Measurements from ENCODE around the gene KANK2. TPM values are rescaled to one million over a fixed set of nuclear protein-coding genes. Genes with fewer than 3 reads are reported as not detected.
"Not testable (repeated sequence)": the region's sequence is repeated elsewhere in the genome, so short reads cannot be mapped to it uniquely, and the experiment has no call there.

KANK2 gene
- total and polyA plus RNA-seq, 2 of the 8 experiments (the other 6 are each of a cell fraction or from before 2014, with no cell fraction given): 25.2 to 42.3 TPM

- H3K9ac ChIP-seq (replicated peaks in 1 of 4; ENCODE audit: extremely low read depth in 1 of 4, low read depth in 3 of 4, low read length in 3 of 4); H3K4me1 ChIP-seq (replicated peaks in 1 of 4; ENCODE audit: control insufficient read depth in 3 of 4, insufficient read depth in 4 of 4, low read length in 3 of 4); POLR2A ChIA-PET (ENCODE audit: partially characterized antibody); H3K4me2 ChIP-seq (ENCODE audit: insufficient read depth in 1 of 2, low read depth in 2 of 2, low read length in 2 of 2); H3K18ac ChIP-seq (ENCODE audit: extremely low read depth, low read length); H4K5ac ChIP-seq (ENCODE audit: insufficient read length, low read depth, low read length); H2BK120ac ChIP-seq (replicated peaks; ENCODE audit: low read depth, low read length); H3K23me2 ChIP-seq (ENCODE audit: low read depth, low read length); H3K4me3 ChIP-seq (ENCODE audit: extremely low read depth in 1 of 4, insufficient read depth in 2 of 4, low read depth in 3 of 4, low read length in 4 of 4); H2BK12ac ChIP-seq (ENCODE audit: low read depth, low read length); H4K91ac ChIP-seq (replicated peaks; ENCODE audit: insufficient read length, low read length); H4K20me1 ChIP-seq (replicated peaks in 1 of 2; ENCODE audit: control insufficient read depth in 1 of 2, insufficient read depth in 2 of 2, low read length in 2 of 2); H3K23ac ChIP-seq (ENCODE audit: insufficient read length); H3K4ac ChIP-seq (replicated peaks; ENCODE audit: insufficient read length, low read depth, low read length); H2BK15ac ChIP-seq (ENCODE audit: low read length); H2BK20ac ChIP-seq (ENCODE audit: low read length); H3K56ac ChIP-seq (replicated peaks; ENCODE audit: insufficient read length, low read depth, low read length); FAIRE-seq; H4K8ac ChIP-seq (ENCODE audit: extremely low read depth, insufficient read depth, low read length); H2BK5ac ChIP-seq (ENCODE audit: low read depth, low read length); H3K27ac ChIP-seq (ENCODE audit: low read depth, low read length); H3K79me1 ChIP-seq (ENCODE audit: low read depth, low read length); DNase-seq (ENCODE audit: low read depth in 1 of 2, low spot score in 2 of 2); H3K27me3 ChIP-seq (replicated peaks in 1 of 4; ENCODE audit: control insufficient read depth in 3 of 4, extremely low read depth in 1 of 4, insufficient read depth in 3 of 4, low read length in 3 of 4); H3K9me3 ChIP-seq (ENCODE audit: insufficient read depth in 2 of 2, low read depth in 1 of 2, low read length in 1 of 2); H3K79me2 ChIP-seq (ENCODE audit: control insufficient read depth in 1 of 2, insufficient read depth in 2 of 2, low read length in 2 of 2); H2AK5ac ChIP-seq (ENCODE audit: low read depth, low read length); H2AFZ ChIP-seq (ENCODE audit: low read length); H3K36me3 ChIP-seq (ENCODE audit: control insufficient read depth in 2 of 4, insufficient read depth in 4 of 4, low read length in 3 of 4); H3K14ac ChIP-seq (ENCODE audit: insufficient read length): not testable (repeated sequence)
- CTCF ChIA-PET (ENCODE audit: partially characterized antibody): interaction anchor here (0.6 kb wide), 1 partner anchor 23 kb away, joined by 3 read pairs; no protein-coding TSS in a partner anchor
- WGBS, 2 experiments (ENCODE audit: extremely low coverage in 1 of 2, insufficient coverage in 1 of 2, insufficient read length in 1 of 2, insufficient replicate concordance in 2 of 2, low coverage in 1 of 2, low lambda C conversion rate in 2 of 2, missing lambda C conversion rate in 1 of 2): 93% methylated on average over 2 of the region's 2 CpGs; no CpG with 5 or more reads in 1 of the 2 experiments
Measured at GRCh38 chr19:11160440-11160768, 36.9 kb downstream of the KANK2 start.

Measured in H1 (cell line).